GM12891 (cell line): ENCODE data around the gene MAPT.

Experiments
- POLR2A ChIP-seq: IDR thresholded peaks from 2 replicates; pipeline ENCODE4 v1.6.1; 2011; ENCODE audit warnings: low read depth, low read length, control low read depth
- POLR2AphosphoS5 ChIP-seq: IDR thresholded peaks from 2 replicates; pipeline ENCODE4 v1.6.1; 2011; ENCODE audit warnings: low read depth, low read length, control low read depth
- TAF1 ChIP-seq: IDR thresholded peaks from 2 replicates; pipeline ENCODE4 v1.6.1; 2011; ENCODE audit warnings: low read depth, low read length, control low read depth

DNA sequence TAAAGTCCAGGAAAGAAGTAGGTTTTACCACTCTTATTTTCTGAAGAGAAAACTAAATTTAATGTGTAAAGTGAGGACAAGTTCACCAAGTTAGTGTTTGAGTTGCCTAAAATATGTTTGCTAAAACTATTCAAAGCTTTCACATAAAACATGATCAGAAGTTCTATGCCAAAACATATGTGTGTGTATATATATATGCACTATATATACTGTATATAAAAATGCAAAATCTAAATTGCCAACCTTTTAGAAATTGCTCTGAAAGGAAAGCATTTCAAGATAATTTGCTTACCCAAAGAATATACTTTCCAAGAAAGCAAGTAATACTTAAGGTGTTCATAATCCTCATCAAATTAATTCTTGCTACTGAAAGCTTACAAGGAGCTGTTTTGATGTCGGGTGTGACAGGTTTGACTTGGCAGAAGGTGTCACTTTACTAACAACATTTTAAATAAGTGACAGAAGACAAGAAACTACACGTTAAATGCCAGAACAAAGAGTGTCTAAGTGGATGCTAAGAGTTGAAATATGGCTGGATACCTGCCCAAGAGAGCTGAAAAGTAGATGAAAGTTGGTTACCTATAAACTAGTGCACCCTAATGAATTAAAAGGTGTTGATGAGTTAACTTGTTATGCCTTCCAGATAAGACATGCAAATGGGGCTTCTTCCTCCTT lies 72.4 kb downstream of the MAPT start:
- no peak for TF ChIP-seq POLR2AphosphoS5
- no peak for TF ChIP-seq TAF1
- TF ChIP-seq POLR2A = no peak
